ENCODE data around the gene RNF224. TPM values are rescaled to one million over a fixed set of nuclear protein-coding genes. Genes with fewer than 3 reads are reported as not detected.

The RNF224 gene
- total RNA-seq, 6 experiments from 2014 or later, result not detected

- Histone ChIP-seq H3K4me1 (peaks cover 0 to 5% (median 0%) of the 10 kb centered on the region in 4 donors), H3K27ac (peak overlapping the region in 2 of 3 donors; percentile 70 to 95), H3K36me3 (peaks cover 0 to 10% (median 0%) of the 10 kb centered on the region in 4 donors), H3K4me3 (no peak overlapping the region), H3K9me3 (no peaks in the 10 kb centered on the region), H3K27me3 (no peaks in the 10 kb centered on the region)
- peak in 2 of 3 donors; percentile 28 to 51 for DNase-seq
- intact Hi-C loops (cut with DNase I), result no loop called here
- WGBS (ENCODE audit: insufficient coverage, low coverage, low lambda C conversion rate, missing lambda C conversion rate), result 84% methylated on average over 15 of the region's 24 CpGs
- TF ChIP-seq CTCF (IDR thresholded peaks at IDR 0.05) (no peak), POLR2A (IDR thresholded peaks at IDR 0.05) (no peak)
- ATAC-seq, result no peak
Observed at GRCh38 chr9:137275588-137276472, 48.5 kb downstream of the RNF224 start.

GRCh38 chr9:137276473-137277328, 49.4 kb downstream of the RNF224 start:
- H3K4me1 ChIP-seq, result peaks cover 0 to 5% (median 0%) of the 10 kb centered on the region in 4 donors
- no peaks in the 10 kb centered on the region for H3K27me3 ChIP-seq
- H3K36me3 ChIP-seq, result peaks cover 0 to 10% (median 0%) of the 10 kb centered on the region in 4 donors
- H3K27ac ChIP-seq, result peak overlapping the region; percentile 70 to 95 (median 74)
- 16% methylated on average over 12 of the region's 30 CpGs for WGBS (ENCODE audit: insufficient coverage, low coverage, low lambda C conversion rate, missing lambda C conversion rate)
- ATAC-seq, result peak; percentile 38 to 62 (median 46)
- peak; percentile 75 to 77 (median 76) for DNase-seq
- intact Hi-C loops (cut with DNase I), result no loop called here
- TF ChIP-seq CTCF (IDR thresholded peaks at IDR 0.05) (no peak), POLR2A (IDR thresholded peaks at IDR 0.05) (no peak)
- H3K4me3 ChIP-seq, result peak overlapping the region; percentile 39 to 57 (median 49)
- H3K9me3 ChIP-seq, result no peaks in the 10 kb centered on the region

GRCh38 chr9:137277329-137278041, 50.2 kb downstream of the RNF224 start, which contains the start of gene TOR4A:
Gene TOR4A, plus strand, starts transcription at chr9:137277726. Its CDS starts 964 bp downstream, at chr9:137278690.
- peak; percentile 66 to 84 (median 74) for ATAC-seq
- intact Hi-C loops (cut with DNase I), result no loop called here
- 46% methylated on average over 2 of the region's 25 CpGs for WGBS (ENCODE audit: insufficient coverage, low coverage, low lambda C conversion rate, missing lambda C conversion rate)
- DNase-seq, result peak; percentile 82 to 86 (median 84)
- peaks cover 0 to 5% (median 0%) of the 10 kb centered on the region in 4 donors for H3K4me1 ChIP-seq
- peaks cover 0 to 4% (median 0%) of the 10 kb centered on the region in 4 donors for H3K36me3 ChIP-seq
- peak within 1 kb of the TSS; percentile 39 to 57 (median 49) for H3K4me3 ChIP-seq
- TF ChIP-seq CTCF (IDR thresholded peaks at IDR 0.05) (peak in 3 of 4 donors; percentile 5 to 14 (median 11)), POLR2A (IDR thresholded peaks at IDR 0.05) (peak; percentile 3)
- H3K27ac ChIP-seq, result peak within 1 kb of the TSS; percentile 70 to 95 (median 74)
- no peaks in the 10 kb centered on the region for H3K27me3 ChIP-seq
- H3K9me3 ChIP-seq, result no peaks in the 10 kb centered on the region
